HepG2 (cell line): ENCODE data around the gene STK38L. TPM values are rescaled to one million over a fixed set of nuclear protein-coding genes. Genes with fewer than 3 reads are reported as not detected.

Experiments used
- ASH2L ChIP-seq: fragments of 300-600, 200-600 bp; sonication (generic); IDR thresholded peaks from 2 replicates; pipeline ENCODE4 v1.7.0; 2017; ENCODE audit warnings: low read depth, mild to moderate bottlenecking, moderate library complexity, mixed read lengths, low read length; ENCODE audit not compliant: insufficient read length
- EEA1 ChIP-seq: sonication (generic); formaldehyde crosslinking; IDR thresholded peaks from 2 replicates; pipeline ENCODE4 v1.5.1; 2020; ENCODE audit warnings: mild to moderate bottlenecking, missing genetic modification reagents, borderline replicate concordance
- EP300 ChIP-seq, 3 experiments: sonication (generic) in 1 of 3; formaldehyde crosslinking in 1 of 3; IDR thresholded peaks; 2 replicates each; pipeline versions ENCODE4 v1.5.1 to v1.6.1; 2011 to 2020; ENCODE audit warnings: low read depth in 2 of 3, low read length in 2 of 3, borderline replicate concordance in 1 of 3, improper control_type of control experiment in 1 of 3, mild to moderate bottlenecking in 1 of 3, missing genetic modification reagents in 1 of 3, moderate library complexity in 1 of 3
- GABPB1 ChIP-seq: IDR thresholded peaks from 2 replicates; pipeline ENCODE4 v1.6.1; 2016; ENCODE audit warnings: mild to moderate bottlenecking, missing genetic modification reagents, moderate library complexity, missing compliant biosample characterization
- MAF1 ChIP-seq: sonication (generic); formaldehyde crosslinking; IDR thresholded peaks from 2 replicates; pipeline ENCODE4 v1.5.0; 2020; ENCODE audit warnings: missing genetic modification reagents, borderline replicate concordance
- MEF2D ChIP-seq: sonication (generic); formaldehyde crosslinking; IDR thresholded peaks from 2 replicates; pipeline ENCODE4 v1.5.1; 2020; ENCODE audit warnings: mild to moderate bottlenecking, missing genetic modification reagents
- MLLT10 ChIP-seq: sonication (generic); formaldehyde crosslinking; IDR thresholded peaks from 2 replicates; pipeline ENCODE4 v1.4.0; 2020; ENCODE audit warnings: missing genetic modification reagents
- MZF1 ChIP-seq: sonication (generic); formaldehyde crosslinking; IDR thresholded peaks from 2 replicates; pipeline ENCODE4 v1.8.1; 2023; ENCODE audit warnings: mild to moderate bottlenecking, missing genetic modification reagents, borderline replicate concordance
- NPAS2 ChIP-seq: sonication (generic); formaldehyde crosslinking; IDR thresholded peaks from 2 replicates; pipeline ENCODE4 v1.8.0; 2022; ENCODE audit warnings: mild to moderate bottlenecking, missing genetic modification reagents, borderline replicate concordance
- NR2F1 ChIP-seq, 2 experiments: fragments of 450-650 bp in 1 of 2; formaldehyde crosslinking in 1 of 2; IDR thresholded peaks; 2 replicates each; pipeline versions ENCODE4 v1.5.0 to v1.6.1; 2016 to 2020; ENCODE audit warnings: mild to moderate bottlenecking in 1 of 2, missing compliant biosample characterization in 1 of 2, missing genetic modification reagents in 1 of 2, moderate library complexity in 1 of 2
- RXRA ChIP-seq: sonication (generic); formaldehyde crosslinking; IDR thresholded peaks from 2 replicates; pipeline ENCODE4 v1.5.1; 2020; ENCODE audit warnings: missing genetic modification reagents
- WIZ ChIP-seq: sonication (generic); formaldehyde crosslinking; IDR thresholded peaks from 2 replicates; pipeline ENCODE4 v1.5.1; 2020; ENCODE audit warnings: mild to moderate bottlenecking, missing genetic modification reagents
- ZBTB21 ChIP-seq: sonication (generic); formaldehyde crosslinking; IDR thresholded peaks from 2 replicates; pipeline ENCODE4 v1.4.0; 2020; ENCODE audit warnings: missing genetic modification reagents
- ZBTB42 ChIP-seq: sonication (generic); formaldehyde crosslinking; IDR thresholded peaks from 2 replicates; pipeline ENCODE4 v1.5.0; 2020; ENCODE audit warnings: mild to moderate bottlenecking, missing genetic modification reagents
- ZFX ChIP-seq: sonication (generic); formaldehyde crosslinking; IDR thresholded peaks from 2 replicates; pipeline ENCODE4 v1.4.0; 2020; ENCODE audit warnings: mild to moderate bottlenecking, low read depth, missing genetic modification reagents, moderate library complexity
- ZNF484 ChIP-seq: sonication (generic); formaldehyde crosslinking; IDR thresholded peaks from 2 replicates; pipeline ENCODE4 v1.5.1; 2020; ENCODE audit warnings: mild to moderate bottlenecking, low read depth, missing genetic modification reagents, borderline replicate concordance
- ZNF678 ChIP-seq: sonication (generic); formaldehyde crosslinking; IDR thresholded peaks from 2 replicates; pipeline ENCODE4 v1.4.0; 2020; ENCODE audit warnings: mild to moderate bottlenecking, missing genetic modification reagents
- ZNF780A ChIP-seq: sonication (generic); formaldehyde crosslinking; IDR thresholded peaks from 2 replicates; pipeline ENCODE4 v1.8.0; 2022; ENCODE audit warnings: mild to moderate bottlenecking, missing genetic modification reagents, moderate library complexity
- polyA plus RNA-seq, 8 experiments: library from polyadenylated mRNA; depleted of rRNA in 3 of 8; stranded (reverse) in 7 of 8; unstranded in 1 of 8; fragments of >200 nt; fragmentation: Illumina TruSeq in 4 of 8; extraction: Trizol in 4 of 8; gene quantifications; 2 replicates each; pipeline versions ENCODE4 v1.2.1 to v1.2.3, GENCODE V29; 2011 to 2016; ENCODE audit warnings: low read depth in 4 of 8, missing spikeins in 1 of 8, mixed read lengths in 1 of 8; ENCODE audit not compliant: insufficient read depth in 1 of 8
- total RNA-seq, 5 experiments: library from RNA; depleted of rRNA; stranded (reverse); fragments of >200 nt; fragmentation: Illumina TruSeq; extraction: Trizol; gene quantifications; 2 replicates each; pipeline ENCODE4 v1.2.3, GENCODE V29; 2016; ENCODE audit warnings: low read depth in 1 of 5
- TF ChIP-seq, protein P1 (sequence below): sonication (generic); formaldehyde crosslinking; IDR thresholded peaks from 2 replicates; pipeline ENCODE4 v1.5.0; 2020; ENCODE audit warnings: mild to moderate bottlenecking, missing genetic modification reagents
- TF ChIP-seq, protein P2 (sequence below): sonication (generic); formaldehyde crosslinking; IDR thresholded peaks from 2 replicates; pipeline ENCODE4 v1.8.1; 2023; ENCODE audit warnings: mild to moderate bottlenecking, missing genetic modification reagents
- TF ChIP-seq, protein P3 (sequence below), 2 experiments: sonication (generic) in 1 of 2; formaldehyde crosslinking in 1 of 2; IDR thresholded peaks; 2 replicates each; pipeline versions ENCODE4 v1.5.1 to v1.6.1; 2011 to 2020; ENCODE audit warnings: borderline replicate concordance in 1 of 2, low read depth in 1 of 2, low read length in 1 of 2, mild to moderate bottlenecking in 1 of 2, missing genetic modification reagents in 1 of 2, moderate library complexity in 1 of 2

Gene STK38L
- total and polyA plus RNA-seq, 2 of the 13 experiments (the other 11 are each of a cell fraction or from before 2014, with no cell fraction given): 6.1 to 26.4 TPM

DNA sequence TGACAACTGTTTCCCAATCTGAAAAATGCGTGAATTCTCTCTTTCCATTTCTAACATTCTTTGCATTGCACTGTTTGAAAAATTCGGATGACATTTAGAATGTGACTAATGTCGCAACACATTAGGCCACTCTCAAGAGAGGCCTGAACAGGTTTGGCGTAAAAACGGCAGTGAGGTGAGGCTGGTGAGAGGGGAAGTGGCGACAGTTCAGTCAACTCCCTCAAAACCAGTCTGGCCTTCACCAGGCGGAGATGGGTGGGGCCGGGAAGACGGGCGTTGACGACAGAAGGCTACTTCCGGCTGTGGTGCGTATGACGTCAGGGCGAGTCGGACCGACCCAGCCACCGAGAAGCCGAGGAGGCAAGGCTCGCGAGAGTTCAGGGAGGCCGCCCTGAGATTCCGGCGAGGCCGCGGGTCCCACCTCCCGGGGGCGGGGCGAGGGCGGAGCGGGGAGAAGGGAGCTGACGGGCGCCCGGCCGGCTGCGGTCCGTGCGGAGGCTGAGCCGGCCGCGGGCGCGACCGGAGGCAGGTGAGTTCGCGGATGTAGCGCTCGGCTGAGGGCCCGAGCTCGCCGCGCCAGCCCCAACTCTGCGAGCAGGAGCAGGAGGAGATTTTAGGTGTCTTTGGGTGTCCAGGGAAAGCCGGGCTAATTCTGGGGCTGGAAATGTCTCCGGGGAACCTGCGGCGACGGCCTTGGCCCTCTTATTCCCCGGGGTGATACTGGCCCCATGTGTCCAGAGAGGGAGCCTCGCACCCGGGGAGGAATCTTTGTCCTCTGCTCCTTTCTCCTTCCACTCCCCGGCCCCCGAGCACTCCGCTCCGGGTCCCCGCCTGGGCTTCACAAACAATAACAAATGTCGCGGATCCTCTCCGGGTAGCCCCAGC is at the start of gene STK38L (continued):
- TF ChIP-seq MEF2D (no peak), GABPB1 (CRISPR knock-in tag) (peak; percentile 98), NR2F1 (CRISPR knock-in tag; IDR thresholded peaks at IDR 0.05) (no peak), ZNF484 (CRISPR knock-in tag) (no peak), MLLT10 (CRISPR knock-in tag) (no peak), MAF1 (CRISPR knock-in tag) (peak; percentile 59; the same call in 1 of the 2 replicates), ZNF678 (CRISPR knock-in tag) (no peak), ASH2L (peak; percentile 90), MZF1 (CRISPR knock-in tag) (no peak), ZFX (CRISPR knock-in tag) (peak; percentile 91), EP300 (IDR thresholded peaks at IDR 0.05; ENCODE audit: low read depth in 2 of 2, low read length in 2 of 2) (no peak), EP300 (CRISPR knock-in tag; IDR thresholded peaks at IDR 0.05; ENCODE audit: borderline replicate concordance) (no peak), NPAS2 (CRISPR knock-in tag) (no peak), EEA1 (CRISPR knock-in tag) (no peak), ZNF780A (CRISPR knock-in tag) (peak; percentile 19; the same call in 1 of the 2 replicates), ZBTB42 (CRISPR knock-in tag) (no peak), ZBTB21 (CRISPR knock-in tag) (peak; percentile 100), RXRA (peak; percentile 38; the same call in 1 of the 2 replicates), WIZ (CRISPR knock-in tag) (0 out of 2 replicates have a peak, but pooled peaks have one; percentile 57)
- TF ChIP-seq, protein P1, sequence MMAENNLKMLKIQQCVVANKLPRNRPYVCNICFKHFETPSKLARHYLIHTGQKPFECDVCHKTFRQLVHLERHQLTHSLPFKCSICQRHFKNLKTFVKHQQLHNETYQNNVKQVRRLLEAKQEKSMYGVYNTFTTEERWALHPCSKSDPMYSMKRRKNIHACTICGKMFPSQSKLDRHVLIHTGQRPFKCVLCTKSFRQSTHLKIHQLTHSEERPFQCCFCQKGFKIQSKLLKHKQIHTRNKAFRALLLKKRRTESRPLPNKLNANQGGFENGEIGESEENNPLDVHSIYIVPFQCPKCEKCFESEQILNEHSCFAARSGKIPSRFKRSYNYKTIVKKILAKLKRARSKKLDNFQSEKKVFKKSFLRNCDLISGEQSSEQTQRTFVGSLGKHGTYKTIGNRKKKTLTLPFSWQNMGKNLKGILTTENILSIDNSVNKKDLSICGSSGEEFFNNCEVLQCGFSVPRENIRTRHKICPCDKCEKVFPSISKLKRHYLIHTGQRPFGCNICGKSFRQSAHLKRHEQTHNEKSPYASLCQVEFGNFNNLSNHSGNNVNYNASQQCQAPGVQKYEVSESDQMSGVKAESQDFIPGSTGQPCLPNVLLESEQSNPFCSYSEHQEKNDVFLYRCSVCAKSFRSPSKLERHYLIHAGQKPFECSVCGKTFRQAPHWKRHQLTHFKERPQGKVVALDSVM (CRISPR knock-in tag): peak; percentile 86
- TF ChIP-seq, protein P2, sequence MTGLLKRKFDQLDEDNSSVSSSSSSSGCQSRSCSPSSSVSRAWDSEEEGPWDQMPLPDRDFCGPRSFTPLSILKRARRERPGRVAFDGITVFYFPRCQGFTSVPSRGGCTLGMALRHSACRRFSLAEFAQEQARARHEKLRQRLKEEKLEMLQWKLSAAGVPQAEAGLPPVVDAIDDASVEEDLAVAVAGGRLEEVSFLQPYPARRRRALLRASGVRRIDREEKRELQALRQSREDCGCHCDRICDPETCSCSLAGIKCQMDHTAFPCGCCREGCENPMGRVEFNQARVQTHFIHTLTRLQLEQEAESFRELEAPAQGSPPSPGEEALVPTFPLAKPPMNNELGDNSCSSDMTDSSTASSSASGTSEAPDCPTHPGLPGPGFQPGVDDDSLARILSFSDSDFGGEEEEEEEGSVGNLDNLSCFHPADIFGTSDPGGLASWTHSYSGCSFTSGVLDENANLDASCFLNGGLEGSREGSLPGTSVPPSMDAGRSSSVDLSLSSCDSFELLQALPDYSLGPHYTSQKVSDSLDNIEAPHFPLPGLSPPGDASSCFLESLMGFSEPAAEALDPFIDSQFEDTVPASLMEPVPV (CRISPR knock-in tag): no peak; the same call in 1 of the 2 replicates
- TF ChIP-seq, protein P3, sequence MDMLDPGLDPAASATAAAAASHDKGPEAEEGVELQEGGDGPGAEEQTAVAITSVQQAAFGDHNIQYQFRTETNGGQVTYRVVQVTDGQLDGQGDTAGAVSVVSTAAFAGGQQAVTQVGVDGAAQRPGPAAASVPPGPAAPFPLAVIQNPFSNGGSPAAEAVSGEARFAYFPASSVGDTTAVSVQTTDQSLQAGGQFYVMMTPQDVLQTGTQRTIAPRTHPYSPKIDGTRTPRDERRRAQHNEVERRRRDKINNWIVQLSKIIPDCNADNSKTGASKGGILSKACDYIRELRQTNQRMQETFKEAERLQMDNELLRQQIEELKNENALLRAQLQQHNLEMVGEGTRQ (IDR thresholded peaks at IDR 0.05; ENCODE audit: low read depth, low read length): no peak
- TF ChIP-seq, protein P3 (CRISPR knock-in tag; IDR thresholded peaks at IDR 0.05; ENCODE audit: borderline replicate concordance): no peak
